GM12891 (cell line): ENCODE results near the gene TBL3.

Experiments used
- PAX5 ChIP-seq: IDR thresholded peaks from 2 replicates; pipeline ENCODE4 v1.6.1; 2011; ENCODE audit warnings: low read length, moderate library complexity, mild to moderate bottlenecking; ENCODE audit not compliant: insufficient read depth, severe bottlenecking
- POLR2A ChIP-seq: IDR thresholded peaks from 2 replicates; pipeline ENCODE4 v1.6.1; 2011; ENCODE audit warnings: low read depth, low read length, control low read depth
- POLR2AphosphoS5 ChIP-seq: IDR thresholded peaks from 2 replicates; pipeline ENCODE4 v1.6.1; 2011; ENCODE audit warnings: low read depth, low read length, control low read depth
- POU2F2 ChIP-seq: IDR thresholded peaks from 2 replicates; pipeline ENCODE4 v1.6.1; 2011; ENCODE audit warnings: low read depth, mild to moderate bottlenecking, control low read depth, low read length, moderate library complexity
- SPI1 ChIP-seq: IDR thresholded peaks from 2 replicates; pipeline ENCODE4 v1.6.1; 2011; ENCODE audit warnings: low read depth, low read length, control low read depth
- TAF1 ChIP-seq: IDR thresholded peaks from 2 replicates; pipeline ENCODE4 v1.6.1; 2011; ENCODE audit warnings: low read depth, low read length, control low read depth

DNA sequence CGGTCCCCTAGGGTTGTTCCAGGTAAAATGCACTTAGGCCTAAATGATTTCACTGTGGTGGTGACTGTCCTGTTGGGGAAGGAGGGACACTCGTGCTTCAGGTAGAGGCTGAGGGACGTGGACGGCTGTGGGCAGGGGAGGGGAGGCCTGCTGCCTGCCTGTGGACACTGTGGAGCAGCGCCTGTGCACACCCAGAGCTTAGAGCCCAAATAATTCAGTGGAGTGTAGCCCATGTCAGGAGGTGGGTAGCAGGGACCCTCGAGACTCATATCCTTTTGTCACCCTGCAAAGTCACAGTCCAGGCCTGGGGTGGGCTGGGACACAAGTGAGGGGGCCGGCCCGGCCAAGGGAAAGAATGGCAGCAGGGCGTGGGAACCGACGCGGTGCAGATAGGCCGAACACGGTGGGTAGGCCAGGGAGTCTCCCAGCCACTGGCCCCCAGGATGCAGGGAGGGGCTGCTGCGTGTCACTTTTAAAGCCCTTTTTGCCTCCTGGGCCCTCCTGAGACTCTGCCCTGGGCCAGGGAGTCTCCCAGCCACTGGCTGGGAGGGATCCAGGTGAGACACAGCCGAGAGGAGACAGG is 54.1 kb downstream of the TBL3 start:
- no peak for TF ChIP-seq TAF1
- no peak for TF ChIP-seq POLR2A
- no peak for TF ChIP-seq POLR2AphosphoS5
- TF ChIP-seq POU2F2 = no peak
- TF ChIP-seq PAX5 = no peak
- TF ChIP-seq SPI1 = no peak
